CD4-positive, alpha-beta memory T cell (primary cell): ENCODE data around the gene ZNF521. TPM values are rescaled to one million over a fixed set of nuclear protein-coding genes. Genes with fewer than 3 reads are reported as not detected.

ENCODE experiments used
- CTCF ChIA-PET: fragments of 350-600 bp; sonication (Branson Sonifier 250); formaldehyde crosslinking; loops from one replicate; lab custom pipeline; 2021; ENCODE audit warnings: inconsistent platforms; ENCODE audit not compliant: partially characterized antibody; lab: Charles Lee
- POLR2A ChIA-PET: fragments of 350-600 bp; sonication (Branson Sonifier 250); formaldehyde crosslinking; loops from one replicate; lab custom pipeline; 2021; ENCODE audit not compliant: partially characterized antibody; lab: Charles Lee
- DNase-seq, 5 donors: peaks; one replicate each; pipeline versions ENCODE4 v3.0.0 to v3.0.0-alpha.2; 2020 to 2022; ENCODE audit warnings: mixed read lengths in 1 of 5
- H3K27ac ChIP-seq: one replicate; pipeline ENCODE4 v1.7.0; 2013; ENCODE audit warnings: low read depth, low read length
- H3K27me3 ChIP-seq: 2 replicates; pipeline ENCODE4 v1.7.0; 2013; ENCODE audit warnings: mild to moderate bottlenecking, low read length, moderate library complexity; ENCODE audit not compliant: insufficient read depth
- H3K36me3 ChIP-seq: 2 replicates; pipeline ENCODE4 v1.7.0; 2013; ENCODE audit warnings: mild to moderate bottlenecking, low read length, moderate library complexity; ENCODE audit not compliant: insufficient read depth
- H3K4me1 ChIP-seq: 2 replicates; pipeline ENCODE4 v1.7.0; 2013; ENCODE audit warnings: mild to moderate bottlenecking, low read length, moderate library complexity; ENCODE audit not compliant: insufficient read depth
- H3K4me3 ChIP-seq, 2 donors: one replicate each; pipeline ENCODE4 v1.7.0; 2013; ENCODE audit warnings: low read length in 2 of 2, mild to moderate bottlenecking in 1 of 2
- H3K9me3 ChIP-seq, 2 donors: one replicate each; pipeline ENCODE4 v1.7.0; 2013; ENCODE audit warnings: low read length in 2 of 2, control low read depth in 1 of 2; ENCODE audit not compliant: control insufficient read depth in 1 of 2
- H3K27ac Mint-ChIP-seq, 7 donors: one replicate each; pipeline ENCODE4 v1.8.0; 2020 to 2021; ENCODE audit warnings: mixed read lengths in 7 of 7, mild to moderate bottlenecking in 6 of 7, inconsistent platforms in 3 of 7, moderate library complexity in 3 of 7
- H3K27me3 Mint-ChIP-seq, 2 donors: one replicate each; pipeline ENCODE4 v1.8.0; 2020 to 2021; ENCODE audit warnings: mixed read lengths in 2 of 2
- H3K36me3 Mint-ChIP-seq, 2 donors: one replicate each; pipeline ENCODE4 v1.8.0; 2020 to 2021; ENCODE audit warnings: mixed read lengths in 2 of 2, inconsistent platforms in 1 of 2, mild to moderate bottlenecking in 1 of 2
- H3K4me1 Mint-ChIP-seq, 4 donors: one replicate each; pipeline ENCODE4 v1.8.0; 2020 to 2021; ENCODE audit warnings: mixed read lengths in 4 of 4, mild to moderate bottlenecking in 1 of 4
- H3K4me3 Mint-ChIP-seq, 8 donors: one replicate each; pipeline ENCODE4 v1.8.0; 2020 to 2021; ENCODE audit warnings: mixed read lengths in 8 of 8, mild to moderate bottlenecking in 7 of 8, moderate library complexity in 6 of 8, inconsistent platforms in 3 of 8
- H3K9me3 Mint-ChIP-seq, 8 donors: one replicate each; pipeline ENCODE4 v1.8.0; 2020 to 2021; ENCODE audit warnings: mixed read lengths in 8 of 8, mild to moderate bottlenecking in 5 of 8, inconsistent platforms in 3 of 8, moderate library complexity in 1 of 8
- intact Hi-C: fragments of 100-400 bp; cut with micrococcal nuclease; formaldehyde crosslinking; loops from one replicate; pipeline ENCODE4 v1.15.1; 2023
- polyA plus RNA-seq, 2 donors: library from polyadenylated mRNA; unstranded; fragments of 300-500 nt; fragmentation: Illumina TruSeq; gene quantifications; one replicate each; pipeline ENCODE4 v1.2.3, GENCODE V29; 2021
- total RNA-seq, 2 experiments: library from RNA; stranded (reverse); gene quantifications; one replicate each; pipeline ENCODE4 v1.2.3, GENCODE V29; 2021

Gene ZNF521
- total and polyA plus RNA-seq, 4 experiments from 2014 or later, result not detected

GRCh38 chr18:25234322-25234639, 117.7 kb downstream of the ZNF521 start:
- H3K4me3 Mint-ChIP-seq, result no peak overlapping the region
- no peak overlapping the region for H3K4me3 ChIP-seq
- no peaks in the 10 kb centered on the region for H3K4me1 ChIP-seq
- no peaks in the 10 kb centered on the region for H3K36me3 Mint-ChIP-seq
- no peak for DNase-seq
- H3K27me3 Mint-ChIP-seq, result no peaks in the 10 kb centered on the region
- POLR2A ChIA-PET, result no interaction called here
- CTCF ChIA-PET, result no interaction called here
- no peak overlapping the region for H3K27ac Mint-ChIP-seq
- no peaks in the 10 kb centered on the region for H3K27me3 ChIP-seq
- intact Hi-C loops, result no loop called here
- H3K4me1 Mint-ChIP-seq, result no peaks in the 10 kb centered on the region
- H3K9me3 ChIP-seq, result no peaks in the 10 kb centered on the region
- H3K27ac ChIP-seq, result no peak overlapping the region
- H3K36me3 ChIP-seq, result no peaks in the 10 kb centered on the region
- no peaks in the 10 kb centered on the region for H3K9me3 Mint-ChIP-seq

- ChIA-PET CTCF (no interaction called here), POLR2A (no interaction called here)
- Histone ChIP-seq H3K4me1 (no peaks in the 10 kb centered on the region), H3K27ac (no peak overlapping the region), H3K36me3 (no peaks in the 10 kb centered on the region), H3K4me3 (no peak overlapping the region), H3K9me3 (no peaks in the 10 kb centered on the region), H3K27me3 (no peaks in the 10 kb centered on the region)
- H3K9me3 Mint-ChIP-seq, result no peaks in the 10 kb centered on the region
- H3K27ac Mint-ChIP-seq, result no peak overlapping the region
- intact Hi-C loops, result no loop called here
- H3K4me3 Mint-ChIP-seq, result no peak overlapping the region
- DNase-seq, result no peak
- H3K4me1 Mint-ChIP-seq, result no peaks in the 10 kb centered on the region
- no peaks in the 10 kb centered on the region for H3K27me3 Mint-ChIP-seq
- no peaks in the 10 kb centered on the region for H3K36me3 Mint-ChIP-seq
Observed at GRCh38 chr18:25233528-25234321, 118.2 kb downstream of the ZNF521 start.

- H3K27me3 Mint-ChIP-seq, result no peaks in the 10 kb centered on the region
- H3K36me3 Mint-ChIP-seq, result no peaks in the 10 kb centered on the region
- intact Hi-C loops, result no loop called here
- Histone ChIP-seq H3K9me3 (no peaks in the 10 kb centered on the region), H3K27ac (no peak overlapping the region), H3K4me3 (no peak overlapping the region), H3K27me3 (no peaks in the 10 kb centered on the region), H3K36me3 (no peaks in the 10 kb centered on the region), H3K4me1 (no peaks in the 10 kb centered on the region)
- H3K4me3 Mint-ChIP-seq, result no peak overlapping the region
- H3K9me3 Mint-ChIP-seq, result no peaks in the 10 kb centered on the region
- no peak for DNase-seq
- ChIA-PET CTCF (no interaction called here), POLR2A (no interaction called here)
- H3K4me1 Mint-ChIP-seq, result no peaks in the 10 kb centered on the region
- H3K27ac Mint-ChIP-seq, result no peak overlapping the region
Observed at GRCh38 chr18:25231327-25231691, 120.7 kb downstream of the ZNF521 start.

GRCh38 chr18:25230658-25231326, 121.2 kb downstream of the ZNF521 start:
- H3K9me3 Mint-ChIP-seq, result no peaks in the 10 kb centered on the region
- H3K27me3 Mint-ChIP-seq, result no peaks in the 10 kb centered on the region
- intact Hi-C loops, result no loop called here
- no peaks in the 10 kb centered on the region for H3K36me3 Mint-ChIP-seq
- no peak for DNase-seq
- Histone ChIP-seq H3K27me3 (no peaks in the 10 kb centered on the region), H3K36me3 (no peaks in the 10 kb centered on the region), H3K4me1 (no peaks in the 10 kb centered on the region), H3K9me3 (no peaks in the 10 kb centered on the region), H3K4me3 (no peak overlapping the region), H3K27ac (no peak overlapping the region)
- H3K4me1 Mint-ChIP-seq, result no peaks in the 10 kb centered on the region
- CTCF ChIA-PET, result no interaction called here
- POLR2A ChIA-PET, result no interaction called here
- no peak overlapping the region for H3K27ac Mint-ChIP-seq
- no peak overlapping the region for H3K4me3 Mint-ChIP-seq

GRCh38 chr18:25229920-25230319, 122.0 kb downstream of the ZNF521 start:
- no peak for DNase-seq
- no peaks in the 10 kb centered on the region for H3K36me3 ChIP-seq
- no peaks in the 10 kb centered on the region for H3K4me1 Mint-ChIP-seq
- no peak overlapping the region for H3K27ac ChIP-seq
- ChIA-PET CTCF (no interaction called here), POLR2A (no interaction called here)
- H3K4me1 ChIP-seq, result no peaks in the 10 kb centered on the region
- no peaks in the 10 kb centered on the region for H3K36me3 Mint-ChIP-seq
- no peak overlapping the region for H3K4me3 ChIP-seq
- no peaks in the 10 kb centered on the region for H3K9me3 Mint-ChIP-seq
- intact Hi-C loops, result no loop called here
- no peak overlapping the region for H3K4me3 Mint-ChIP-seq
- H3K27me3 Mint-ChIP-seq, result no peaks in the 10 kb centered on the region
- no peaks in the 10 kb centered on the region for H3K9me3 ChIP-seq
- H3K27me3 ChIP-seq, result no peaks in the 10 kb centered on the region
- H3K27ac Mint-ChIP-seq, result no peak overlapping the region

- ChIA-PET POLR2A (no interaction called here), CTCF (no interaction called here)
- Histone ChIP-seq H3K27ac (no peak overlapping the region), H3K9me3 (no peaks in the 10 kb centered on the region), H3K36me3 (no peaks in the 10 kb centered on the region), H3K4me3 (no peak overlapping the region), H3K4me1 (no peaks in the 10 kb centered on the region), H3K27me3 (no peaks in the 10 kb centered on the region)
- intact Hi-C loops, result no loop called here
- H3K27me3 Mint-ChIP-seq, result no peaks in the 10 kb centered on the region
- H3K27ac Mint-ChIP-seq, result no peak overlapping the region
- H3K36me3 Mint-ChIP-seq, result no peaks in the 10 kb centered on the region
- no peak overlapping the region for H3K4me3 Mint-ChIP-seq
- H3K9me3 Mint-ChIP-seq, result no peaks in the 10 kb centered on the region
- no peaks in the 10 kb centered on the region for H3K4me1 Mint-ChIP-seq
- DNase-seq, result no peak
Observed at GRCh38 chr18:25229081-25229480, 122.9 kb downstream of the ZNF521 start.

- Mint-ChIP-seq H3K27ac (no peak overlapping the region), H3K36me3 (no peaks in the 10 kb centered on the region), H3K4me1 (no peaks in the 10 kb centered on the region), H3K27me3 (no peaks in the 10 kb centered on the region), H3K9me3 (no peaks in the 10 kb centered on the region), H3K4me3 (no peak overlapping the region)
- H3K4me3 ChIP-seq, result no peak overlapping the region
- intact Hi-C loops, result no loop called here
- H3K27me3 ChIP-seq, result no peaks in the 10 kb centered on the region
- no peak overlapping the region for H3K27ac ChIP-seq
- no peaks in the 10 kb centered on the region for H3K9me3 ChIP-seq
- H3K36me3 ChIP-seq, result no peaks in the 10 kb centered on the region
- ChIA-PET POLR2A (no interaction called here), CTCF (no interaction called here)
- DNase-seq, result no peak
- no peaks in the 10 kb centered on the region for H3K4me1 ChIP-seq
Observed at GRCh38 chr18:25228410-25228809, 123.6 kb downstream of the ZNF521 start.
